OCI-LY7 (cell line): ENCODE results near the gene CT47B1. TPM values are rescaled to one million over a fixed set of nuclear protein-coding genes. Genes with fewer than 3 reads are reported as not detected.

Experiments used
- BruUV-seq: library from RNA; stranded (reverse); fragments of 400-500 nt; replicated peaks from 2 replicates; lab custom pipeline; 2021; lab: Mats Ljungman, UMichigan
- CTCF ChIA-PET: fragments of 300-600 bp; sonication (Branson Sonifier 250); formaldehyde crosslinking; loops from one replicate; lab custom pipeline; 2022; ENCODE audit warnings: antibody characterized with exemption; ENCODE audit not compliant: unreplicated experiment; lab: Charles Lee
- POLR2A ChIA-PET: fragments of 300-600 bp; sonication (Branson Sonifier 250); formaldehyde crosslinking; loops from one replicate; lab custom pipeline; 2022; ENCODE audit warnings: antibody characterized with exemption; lab: Charles Lee
- DNase-seq: peaks from one replicate; pipeline ENCODE4 v3.0.0-alpha.2; 2015; ENCODE audit warnings: low spot score
- H2AFZ ChIP-seq: fragments of 200-600 bp; sonication (generic), shearing (Covaris generic); 2 replicates; pipeline ENCODE4 v1.6.1; 2014; ENCODE audit warnings: mild to moderate bottlenecking, antibody characterized with exemption, low read length, moderate library complexity
- H3K27ac ChIP-seq: fragments of 200-600 bp; sonication (generic); 2 replicates; pipeline ENCODE4 v1.5.1; 2014; ENCODE audit warnings: mixed run types, low read depth, mild to moderate bottlenecking, moderate library complexity, low read length, inconsistent platforms; ENCODE audit not compliant: poor library complexity, severe bottlenecking
- H3K36me3 ChIP-seq: fragments of 200-600 bp; sonication (generic); 2 replicates; pipeline ENCODE4 v1.6.1; 2014; ENCODE audit warnings: mild to moderate bottlenecking, antibody characterized with exemption, low read length, moderate library complexity, mixed read lengths; ENCODE audit not compliant: insufficient read depth
- H3K4me1 ChIP-seq: fragments of 200-600 bp; sonication (generic); 2 replicates; pipeline ENCODE4 v1.5.1; 2014; ENCODE audit warnings: mild to moderate bottlenecking, low read length; ENCODE audit not compliant: insufficient read depth, poor library complexity, severe bottlenecking
- H3K4me2 ChIP-seq: fragments of 200-600 bp; sonication (generic); 2 replicates; pipeline ENCODE4 v1.6.1; 2014; ENCODE audit warnings: mild to moderate bottlenecking, low read length
- H3K4me3 ChIP-seq: fragments of 200-600 bp; sonication (generic); 2 replicates; pipeline ENCODE4 v1.5.1; 2014; ENCODE audit warnings: mild to moderate bottlenecking, low read depth, low read length; ENCODE audit not compliant: poor library complexity, severe bottlenecking
- H3K79me2 ChIP-seq: fragments of 200-600 bp; sonication (generic); 2 replicates; pipeline ENCODE4 v1.6.1; 2016; ENCODE audit warnings: low read depth, mild to moderate bottlenecking, low read length, moderate library complexity, mixed read lengths; ENCODE audit not compliant: insufficient read depth
- H3K9me2 ChIP-seq: fragments of 200-600 bp; sonication (generic); 2 replicates; pipeline ENCODE4 v1.6.1; 2016; ENCODE audit warnings: mild to moderate bottlenecking, low read length, mixed read lengths; ENCODE audit not compliant: insufficient read depth
- H3K9me3 ChIP-seq: fragments of 200-600 bp; sonication (generic); 2 replicates; pipeline ENCODE4 v1.6.1; 2014; ENCODE audit warnings: mild to moderate bottlenecking, mixed run types, low read length, mixed read lengths
- H4K20me1 ChIP-seq: fragments of 200-600 bp; sonication (generic); 2 replicates; pipeline ENCODE4 v1.6.1; 2014; ENCODE audit warnings: mild to moderate bottlenecking, antibody characterized with exemption, low read length, moderate library complexity, mixed read lengths; ENCODE audit not compliant: insufficient read depth
- EZH2phosphoT487 ChIP-seq: fragments of 200-600 bp; sonication (generic); IDR thresholded peaks from 2 replicates; pipeline ENCODE4 v1.6.1; 2018; ENCODE audit warnings: low read depth, borderline replicate concordance, mild to moderate bottlenecking, mixed run types, antibody characterized with exemption, low read length, moderate library complexity, mixed read lengths
- intact Hi-C: fragments of 100-400 bp; cut with micrococcal nuclease; formaldehyde crosslinking; loops from one replicate; pipeline ENCODE4 v1.10.0; 2022; ENCODE audit not compliant: unreplicated experiment
- small RNA-seq: library from RNA; depleted of rRNA; stranded (forward); fragments of <200 nt; gene quantifications from one replicate; pipeline ENCODE3, GENCODE V24; 2014
- total RNA-seq, 2 experiments: library from RNA; depleted of rRNA in 1 of 2; stranded (reverse); fragments of >200 nt in 1 of 2; shearing (Covaris generic) in 1 of 2; gene quantifications; 2 replicates each; pipeline ENCODE4 v1.2.3, GENCODE V29; 2014 to 2022
- TF ChIP-seq, protein P1 (sequence below): fragments of 200-600 bp; sonication (generic); conservative IDR thresholded peaks from 2 replicates; pipeline ENCODE4 v1.5.1; 2014; ENCODE audit warnings: mild to moderate bottlenecking, antibody characterized with exemption, low read length, moderate library complexity, mixed read lengths

CT47B1 gene
- total RNA-seq, 2 experiments from 2014 or later = not detected

DNA sequence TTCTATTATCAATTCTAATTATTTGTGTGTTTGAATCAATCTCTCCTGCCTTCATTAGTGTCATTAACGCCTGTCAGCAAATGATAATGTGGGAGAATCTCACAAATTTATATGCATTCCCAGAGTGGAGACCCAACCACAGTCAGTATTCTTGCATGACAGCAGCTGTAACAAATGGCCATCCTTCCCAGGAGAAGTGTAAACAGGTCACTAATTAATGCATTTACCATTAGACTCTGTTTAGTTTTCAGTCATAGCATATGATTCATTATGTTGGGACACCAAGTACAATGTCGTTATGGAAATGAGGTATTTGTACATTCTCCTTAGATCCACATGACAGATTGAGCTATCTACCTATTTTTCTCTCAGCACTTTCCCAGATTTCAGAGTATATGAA lies 50.5 kb downstream of the CT47B1 start:
- Histone ChIP-seq H3K4me3 (no peak overlapping the region), H3K9me2 (no peaks in the 10 kb centered on the region), H2AFZ (no peak overlapping the region), H4K20me1 (no peaks in the 10 kb centered on the region), H3K79me2 (no peaks in the 10 kb centered on the region), H3K36me3 (no peaks in the 10 kb centered on the region), H3K4me1 (no peaks in the 10 kb centered on the region), H3K4me2 (no peak overlapping the region), H3K27ac (no peak overlapping the region), H3K9me3 (no peaks in the 10 kb centered on the region)
- no TSS peak for BruUV-seq
- intact Hi-C loops = no loop called here
- ChIA-PET CTCF (no interaction called here), POLR2A (interaction anchor here (0.6 kb wide), 1 partner anchor 362 kb away, joined by 4 read pairs; no protein-coding TSS in a partner anchor)
- no peak for TF ChIP-seq EZH2phosphoT487
- TF ChIP-seq, protein P1, sequence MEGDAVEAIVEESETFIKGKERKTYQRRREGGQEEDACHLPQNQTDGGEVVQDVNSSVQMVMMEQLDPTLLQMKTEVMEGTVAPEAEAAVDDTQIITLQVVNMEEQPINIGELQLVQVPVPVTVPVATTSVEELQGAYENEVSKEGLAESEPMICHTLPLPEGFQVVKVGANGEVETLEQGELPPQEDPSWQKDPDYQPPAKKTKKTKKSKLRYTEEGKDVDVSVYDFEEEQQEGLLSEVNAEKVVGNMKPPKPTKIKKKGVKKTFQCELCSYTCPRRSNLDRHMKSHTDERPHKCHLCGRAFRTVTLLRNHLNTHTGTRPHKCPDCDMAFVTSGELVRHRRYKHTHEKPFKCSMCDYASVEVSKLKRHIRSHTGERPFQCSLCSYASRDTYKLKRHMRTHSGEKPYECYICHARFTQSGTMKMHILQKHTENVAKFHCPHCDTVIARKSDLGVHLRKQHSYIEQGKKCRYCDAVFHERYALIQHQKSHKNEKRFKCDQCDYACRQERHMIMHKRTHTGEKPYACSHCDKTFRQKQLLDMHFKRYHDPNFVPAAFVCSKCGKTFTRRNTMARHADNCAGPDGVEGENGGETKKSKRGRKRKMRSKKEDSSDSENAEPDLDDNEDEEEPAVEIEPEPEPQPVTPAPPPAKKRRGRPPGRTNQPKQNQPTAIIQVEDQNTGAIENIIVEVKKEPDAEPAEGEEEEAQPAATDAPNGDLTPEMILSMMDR = no peak
- no peak for DNase-seq

DNA sequence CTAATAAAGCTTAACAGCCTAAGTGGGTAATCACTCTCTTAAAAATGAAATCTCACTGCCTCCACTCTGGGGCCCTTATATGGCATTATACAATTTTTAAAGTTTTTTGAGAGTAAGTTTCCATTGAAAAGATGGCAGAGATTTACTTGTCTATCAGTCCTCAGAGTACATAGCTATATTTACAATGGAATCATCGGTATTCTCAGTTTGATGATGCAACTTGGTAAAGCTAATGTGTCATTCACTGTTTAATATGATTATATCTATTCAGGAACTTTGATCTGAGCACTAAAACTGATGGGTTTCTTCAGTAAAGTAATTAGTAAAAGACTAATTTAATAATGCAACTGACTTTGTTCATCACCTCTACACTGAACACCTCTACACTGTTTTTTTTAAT lies 51.6 kb downstream of the CT47B1 start:
- CTCF ChIA-PET = no interaction called here
- H4K20me1 ChIP-seq = no peaks in the 10 kb centered on the region

DNA sequence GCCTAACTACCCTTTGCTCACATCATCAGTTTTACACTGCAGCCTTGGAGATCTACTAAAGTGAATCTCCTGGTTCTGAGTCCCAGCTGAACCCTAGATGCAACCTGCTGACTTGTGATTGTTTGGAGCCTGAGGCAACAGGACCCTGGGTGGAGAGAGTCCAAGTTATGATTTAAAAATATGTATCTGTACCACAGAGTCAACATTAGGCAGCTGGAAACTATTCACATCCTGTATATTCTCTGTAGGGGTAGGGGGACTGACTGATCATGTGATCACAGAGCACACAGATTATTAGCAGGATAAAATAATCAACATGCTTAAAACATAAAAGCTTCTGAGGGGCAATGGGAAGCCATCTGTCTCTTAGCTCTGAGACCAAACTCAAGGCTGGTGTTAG lies 52.1 kb downstream of the CT47B1 start:
- TF ChIP-seq, protein P1 = no peak
- no peak for TF ChIP-seq EZH2phosphoT487
- BruUV-seq = no TSS peak
- Histone ChIP-seq H3K4me1 (no peaks in the 10 kb centered on the region), H3K36me3 (no peaks in the 10 kb centered on the region), H3K4me3 (no peak overlapping the region), H2AFZ (no peak overlapping the region), H4K20me1 (no peaks in the 10 kb centered on the region), H3K9me3 (no peaks in the 10 kb centered on the region), H3K9me2 (no peaks in the 10 kb centered on the region), H3K27ac (no peak overlapping the region), H3K4me2 (no peak overlapping the region), H3K79me2 (no peaks in the 10 kb centered on the region)
- ChIA-PET POLR2A (no interaction called here), CTCF (no interaction called here)
- no peak for DNase-seq
- intact Hi-C loops = no loop called here

More for the DNA sequence above, 51.6 kb downstream of the CT47B1 start:
- H3K4me2 ChIP-seq = no peak overlapping the region
- no peak overlapping the region for H3K4me3 ChIP-seq
- no peak overlapping the region for H2AFZ ChIP-seq
- no peaks in the 10 kb centered on the region for H3K36me3 ChIP-seq
- H3K4me1 ChIP-seq = no peaks in the 10 kb centered on the region
- no peak for DNase-seq
- intact Hi-C loops = no loop called here
- TF ChIP-seq, protein P1 = no peak
- TF ChIP-seq EZH2phosphoT487 = no peak
- no peaks in the 10 kb centered on the region for H3K9me2 ChIP-seq
- POLR2A ChIA-PET = no interaction called here
- no peaks in the 10 kb centered on the region for H3K9me3 ChIP-seq
- no peak overlapping the region for H3K27ac ChIP-seq
- no peaks in the 10 kb centered on the region for H3K79me2 ChIP-seq
- no TSS peak for BruUV-seq

Small RNAs within 50 kb of the gene (small RNA-seq; reads per million reads assigned to genes)
- gene AC008162.1 = not detected

Other genes starting within 250 kb of the CT47B1 start
- 16.5 and 16.8 TPM in 2 replicates for gene C1GALT1C1, start 245.8 kb downstream of the CT47B1 start, total RNA-seq (2014; rRNA removed; shearing (Covaris generic))
- gene C1GALT1C1, start 245.8 kb downstream of the CT47B1 start, total RNA-seq (2022) = 10.9 and 11.8 TPM in 2 replicates
- gene CT47A11, start 61.3 kb upstream of the CT47B1 start, total RNA-seq (2014; rRNA removed; shearing (Covaris generic)) = not detected in 2 replicates
- not detected in 2 replicates for gene CT47A11, start 61.3 kb upstream of the CT47B1 start, total RNA-seq (2022)
- not detected in 2 replicates for gene CT47A10, start 66.2 kb upstream of the CT47B1 start, total RNA-seq (2014; rRNA removed; shearing (Covaris generic))
- not detected in 2 replicates for gene CT47A10, start 66.2 kb upstream of the CT47B1 start, total RNA-seq (2022)
- not detected in 2 replicates for gene CT47A9, start 71.0 kb upstream of the CT47B1 start, total RNA-seq (2014; rRNA removed; shearing (Covaris generic))
- gene CT47A9, start 71.0 kb upstream of the CT47B1 start, total RNA-seq (2022) = not detected in 2 replicates
- gene CT47A8, start 75.9 kb upstream of the CT47B1 start, total RNA-seq (2014; rRNA removed; shearing (Covaris generic)) = not detected in 2 replicates
- gene CT47A8, start 75.9 kb upstream of the CT47B1 start, total RNA-seq (2022) = not detected in 2 replicates
- not detected in 2 replicates for gene CT47A7, start 80.7 kb upstream of the CT47B1 start, total RNA-seq (2014; rRNA removed; shearing (Covaris generic))
- not detected in 2 replicates for gene CT47A7, start 80.7 kb upstream of the CT47B1 start, total RNA-seq (2022)
- not detected in 2 replicates for gene CT47A6, start 85.6 kb upstream of the CT47B1 start, total RNA-seq (2014; rRNA removed; shearing (Covaris generic))
- not detected in 2 replicates for gene CT47A6, start 85.6 kb upstream of the CT47B1 start, total RNA-seq (2022)
- not detected in 2 replicates for gene CT47A5, start 90.5 kb upstream of the CT47B1 start, total RNA-seq (2014; rRNA removed; shearing (Covaris generic))
- gene CT47A5, start 90.5 kb upstream of the CT47B1 start, total RNA-seq (2022) = not detected in 2 replicates
- gene CT47A4, start 95.3 kb upstream of the CT47B1 start, total RNA-seq (2014; rRNA removed; shearing (Covaris generic)) = not detected in 2 replicates
- not detected in 2 replicates for gene CT47A4, start 95.3 kb upstream of the CT47B1 start, total RNA-seq (2022)
- gene CT47A3, start 100.2 kb upstream of the CT47B1 start, total RNA-seq (2014; rRNA removed; shearing (Covaris generic)) = not detected in 2 replicates
- gene CT47A3, start 100.2 kb upstream of the CT47B1 start, total RNA-seq (2022) = not detected in 2 replicates
- not detected in 2 replicates for gene CT47A2, start 105.1 kb upstream of the CT47B1 start, total RNA-seq (2014; rRNA removed; shearing (Covaris generic))
- gene CT47A2, start 105.1 kb upstream of the CT47B1 start, total RNA-seq (2022) = not detected in 2 replicates
- gene CT47A1, start 109.9 kb upstream of the CT47B1 start, total RNA-seq (2014; rRNA removed; shearing (Covaris generic)) = not detected in 2 replicates
- gene CT47A1, start 109.9 kb upstream of the CT47B1 start, total RNA-seq (2022) = not detected in 2 replicates
- 0.18 and 0.41 TPM in 2 replicates for gene GLUD2, start 171.7 kb upstream of the CT47B1 start, total RNA-seq (2014; rRNA removed; shearing (Covaris generic))
- gene GLUD2, start 171.7 kb upstream of the CT47B1 start, total RNA-seq (2022) = 0.24 TPM in 1 of 2 replicates, not detected in the other